ENCODE results near the gene BCL2A1.
"Not testable (repeated sequence)": the region's sequence is repeated elsewhere in the genome, so short reads cannot be mapped to it uniquely, and the experiment has no call there.

The BCL2A1 gene

DNA sequence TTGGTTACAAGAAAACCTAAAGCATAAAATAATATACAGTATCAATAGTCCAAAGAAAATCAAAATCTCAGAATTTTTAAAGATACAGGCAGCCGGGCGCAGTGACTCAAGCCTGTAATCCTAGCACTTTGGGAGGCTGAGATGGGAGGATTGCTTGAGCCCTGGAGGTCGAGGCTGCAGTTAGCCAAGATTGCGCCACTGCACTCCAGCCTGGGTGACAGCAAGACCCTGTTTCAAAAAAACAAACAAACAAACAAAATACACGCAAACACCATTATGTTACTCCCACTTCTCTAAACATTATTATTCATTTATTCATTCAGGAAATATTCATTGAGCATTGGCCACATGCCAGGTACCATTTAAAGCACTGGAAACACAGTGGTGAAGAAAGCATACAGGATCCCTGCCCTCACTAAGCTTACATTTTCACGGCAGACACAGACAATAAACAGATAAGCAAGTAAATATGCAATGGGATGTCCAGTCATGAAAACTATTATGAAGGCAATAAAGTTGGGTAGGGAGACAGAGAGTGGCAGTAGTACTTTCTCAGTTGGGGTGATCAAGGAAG is 6.7 kb downstream of the BCL2A1 start:
- H3K27ac ChIP-seq, result no peak overlapping the region
- TF ChIP-seq ZFX (IDR thresholded peaks at IDR 0.05), result no peak
- TF ChIP-seq, protein P1, sequence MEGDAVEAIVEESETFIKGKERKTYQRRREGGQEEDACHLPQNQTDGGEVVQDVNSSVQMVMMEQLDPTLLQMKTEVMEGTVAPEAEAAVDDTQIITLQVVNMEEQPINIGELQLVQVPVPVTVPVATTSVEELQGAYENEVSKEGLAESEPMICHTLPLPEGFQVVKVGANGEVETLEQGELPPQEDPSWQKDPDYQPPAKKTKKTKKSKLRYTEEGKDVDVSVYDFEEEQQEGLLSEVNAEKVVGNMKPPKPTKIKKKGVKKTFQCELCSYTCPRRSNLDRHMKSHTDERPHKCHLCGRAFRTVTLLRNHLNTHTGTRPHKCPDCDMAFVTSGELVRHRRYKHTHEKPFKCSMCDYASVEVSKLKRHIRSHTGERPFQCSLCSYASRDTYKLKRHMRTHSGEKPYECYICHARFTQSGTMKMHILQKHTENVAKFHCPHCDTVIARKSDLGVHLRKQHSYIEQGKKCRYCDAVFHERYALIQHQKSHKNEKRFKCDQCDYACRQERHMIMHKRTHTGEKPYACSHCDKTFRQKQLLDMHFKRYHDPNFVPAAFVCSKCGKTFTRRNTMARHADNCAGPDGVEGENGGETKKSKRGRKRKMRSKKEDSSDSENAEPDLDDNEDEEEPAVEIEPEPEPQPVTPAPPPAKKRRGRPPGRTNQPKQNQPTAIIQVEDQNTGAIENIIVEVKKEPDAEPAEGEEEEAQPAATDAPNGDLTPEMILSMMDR (conservative IDR thresholded peaks at IDR 0.05), result no peak

DNA sequence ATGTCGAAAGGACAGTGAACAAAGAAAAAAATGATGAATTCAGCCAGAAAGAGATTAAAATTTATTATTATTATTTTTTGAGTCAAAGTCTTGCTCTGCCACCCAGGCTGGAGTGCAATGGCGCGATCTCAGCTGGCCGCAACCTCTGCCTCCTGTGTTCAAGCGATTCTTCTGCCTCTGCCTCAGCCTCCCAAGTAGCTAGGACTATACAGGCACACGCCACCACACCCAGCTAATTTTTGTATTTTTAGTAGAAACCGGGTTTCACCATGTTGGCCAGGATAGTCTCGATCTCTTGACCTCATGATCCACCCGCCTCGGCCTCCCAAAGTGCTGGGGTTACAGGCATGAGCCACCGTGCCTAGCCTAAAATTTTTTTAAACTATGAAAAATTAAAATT is 8.1 kb downstream of the BCL2A1 start:
- H3K27ac ChIP-seq, result not testable (repeated sequence)

DNA sequence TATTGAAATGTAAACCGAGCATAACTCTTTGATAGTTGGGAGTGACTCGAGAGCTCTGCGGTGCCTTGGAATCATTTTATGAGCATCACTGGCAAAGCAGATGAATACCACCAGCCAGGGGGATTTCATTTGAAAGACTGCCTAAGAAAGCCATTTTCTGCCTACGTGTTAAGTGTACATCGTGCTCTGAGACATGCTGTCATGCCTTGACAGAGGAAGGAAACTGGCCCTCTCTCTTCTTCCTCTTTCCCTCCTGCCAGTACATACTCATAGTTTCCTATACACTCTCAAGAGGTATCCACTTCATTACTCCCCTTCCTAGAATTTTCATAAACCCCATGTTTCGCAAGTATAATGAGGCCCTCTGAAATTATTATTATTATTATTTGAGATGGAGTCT is 8.8 kb downstream of the BCL2A1 start:
- no peak for TF ChIP-seq ZFX (IDR thresholded peaks at IDR 0.05)
- TF ChIP-seq, protein P1 (conservative IDR thresholded peaks at IDR 0.05), result no peak
- H3K27ac ChIP-seq, result no peak overlapping the region

DNA sequence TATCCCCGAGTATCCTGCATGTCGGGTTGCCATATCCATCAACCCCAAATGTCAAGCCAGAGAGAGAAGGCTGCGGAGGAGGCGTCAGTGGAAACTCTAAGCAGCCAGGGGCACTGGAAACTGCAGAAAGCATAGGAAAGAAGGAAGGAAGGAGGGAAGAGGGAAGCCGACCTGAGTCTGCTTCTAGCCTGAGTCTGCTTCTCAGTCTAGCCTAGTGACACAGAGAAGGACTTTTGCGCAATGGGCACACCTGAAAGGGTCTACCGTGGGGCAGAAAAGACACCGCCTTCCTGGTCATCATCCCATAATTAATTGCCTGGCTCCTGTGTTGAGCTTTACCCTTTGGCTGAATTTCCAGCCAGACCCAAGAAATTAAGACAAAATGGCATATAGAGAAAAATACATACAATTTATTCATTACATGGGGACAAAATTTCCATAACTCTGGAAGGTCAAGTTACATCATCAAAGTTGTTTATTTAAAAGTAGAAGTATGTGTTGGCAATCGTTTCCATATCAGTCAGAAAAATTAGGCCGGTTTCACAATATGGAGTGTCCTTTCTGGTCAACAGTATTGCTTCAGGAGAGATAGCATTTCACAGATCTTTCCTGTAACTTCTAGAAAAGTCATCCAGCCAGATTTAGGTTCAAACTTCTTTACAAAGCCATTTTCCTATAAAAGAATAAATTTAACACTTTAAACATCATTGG is 10.3 kb downstream of the BCL2A1 start:
- TF ChIP-seq ZFX (IDR thresholded peaks at IDR 0.05), result no peak
- TF ChIP-seq, protein P1 (conservative IDR thresholded peaks at IDR 0.05), result no peak

DNA sequence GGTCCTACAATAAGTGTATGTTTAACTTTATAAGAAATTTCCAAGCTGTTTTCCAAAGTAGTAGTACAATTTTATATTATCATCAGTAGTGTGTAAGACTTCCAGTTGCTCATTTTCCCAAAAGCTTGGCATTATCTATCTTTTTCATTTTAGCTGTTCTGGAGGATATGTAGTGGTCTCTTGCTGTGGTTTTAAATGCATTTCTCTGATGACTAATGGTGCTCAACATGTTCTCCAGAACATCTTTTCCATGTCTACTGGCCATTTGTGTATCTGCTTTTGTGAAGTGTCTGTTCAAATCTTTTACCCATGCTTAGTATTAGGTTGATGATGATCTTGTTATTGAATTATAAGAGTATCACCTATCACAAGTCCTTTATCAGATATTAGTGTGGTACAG is 13.3 kb downstream of the BCL2A1 start:
- H3K27ac ChIP-seq, result no peak overlapping the region
- TF ChIP-seq ZFX (IDR thresholded peaks at IDR 0.05), result no peak
- TF ChIP-seq, protein P1 (conservative IDR thresholded peaks at IDR 0.05), result no peak

More for the DNA sequence above, 10.3 kb downstream of the BCL2A1 start:
- no peak overlapping the region for H3K27ac ChIP-seq

DNA sequence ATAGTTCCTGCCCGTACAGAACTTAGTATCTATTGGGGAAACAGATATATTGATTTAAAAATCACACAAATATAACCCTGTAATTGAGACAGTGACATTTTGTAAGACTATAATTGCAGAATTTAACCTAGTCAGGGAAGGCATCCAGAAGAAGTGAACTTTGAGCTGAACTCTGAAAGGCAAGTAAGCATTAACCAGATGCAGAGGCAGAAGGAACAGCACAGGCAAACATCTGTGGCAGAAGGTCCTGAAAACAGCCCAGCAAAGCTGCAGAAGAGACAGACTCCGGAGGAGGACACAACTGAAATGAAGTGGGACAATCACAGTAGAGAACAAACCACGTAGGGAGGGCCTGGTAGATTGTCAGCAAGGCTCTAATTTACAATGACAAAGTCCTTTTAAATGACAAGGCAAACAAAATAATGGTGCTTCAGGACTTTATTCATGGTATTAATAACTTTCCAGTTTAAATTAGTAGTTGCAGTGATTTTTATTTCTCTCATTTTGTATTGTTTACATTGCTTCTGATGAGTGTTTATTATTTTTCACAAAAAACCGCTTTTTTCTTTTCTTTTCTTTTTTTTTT is 14.5 kb downstream of the BCL2A1 start:
- H3K27ac ChIP-seq, result no peak overlapping the region
- TF ChIP-seq, protein P1 (conservative IDR thresholded peaks at IDR 0.05), result no peak
- TF ChIP-seq ZFX (IDR thresholded peaks at IDR 0.05), result no peak

DNA sequence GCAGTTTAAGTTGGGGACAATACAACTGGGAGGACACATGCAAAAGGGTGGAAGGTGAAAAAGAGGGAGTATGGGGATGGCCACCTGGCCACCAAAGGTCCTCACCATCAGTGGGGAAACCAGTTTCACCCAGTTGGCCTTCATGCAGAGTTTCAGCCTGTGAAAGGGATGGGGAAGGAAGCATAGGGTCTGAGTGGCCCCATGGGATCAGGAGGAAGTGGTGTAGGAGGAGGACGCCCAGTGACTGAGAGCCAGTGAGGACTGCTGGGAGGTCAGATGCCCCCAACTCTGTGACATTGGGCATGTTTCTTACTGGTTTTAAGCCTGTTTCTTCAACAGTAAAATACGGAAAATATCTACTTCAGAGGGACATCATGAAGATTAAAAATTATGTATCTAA is 16.3 kb downstream of the BCL2A1 start:
- no peak overlapping the region for H3K27ac ChIP-seq
- TF ChIP-seq, protein P1 (conservative IDR thresholded peaks at IDR 0.05), result no peak
- no peak for TF ChIP-seq ZFX (IDR thresholded peaks at IDR 0.05)

Data from C4-2B (cell line).